Epithelial cell of prostate (primary cell): ENCODE results near the gene PPP1R36.
A peak's percentile ranks its signal among the peaks of the same experiment; 100 is the strongest.
"Not testable (repeated sequence)": the region's sequence is repeated elsewhere in the genome, so short reads cannot be mapped to it uniquely, and the experiment has no call there.

Experiments
- DNase-seq: peaks from one replicate; pipeline ENCODE4 v3.0.0-alpha.2; 2011; ENCODE audit warnings: low read depth, low spot score
- H3K27ac ChIP-seq: fragments of 450-650 bp; 2 replicates; pipeline ENCODE4 v1.5.1; 2017; ENCODE audit warnings: mild to moderate bottlenecking

PPP1R36 gene

DNA sequence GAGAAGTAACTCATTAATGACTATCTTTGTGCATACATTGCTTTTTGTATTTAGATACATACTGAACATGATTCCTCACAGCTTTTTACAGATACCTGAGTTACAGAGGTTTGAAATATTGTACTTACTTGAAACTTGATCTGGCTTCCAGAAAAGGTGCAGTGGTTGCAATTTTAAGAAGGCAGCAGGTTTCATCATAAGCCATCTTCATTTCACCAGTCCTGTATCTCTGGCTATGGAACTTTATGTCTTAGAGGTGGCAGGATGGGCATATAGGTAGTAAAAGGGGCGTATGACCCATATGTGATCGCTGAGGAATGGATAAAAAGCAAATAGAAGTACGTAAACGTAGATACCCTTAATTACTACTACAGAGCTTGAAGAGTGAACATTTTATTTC lies 31.5 kb upstream of the PPP1R36 start:
- no peak overlapping the region for H3K27ac ChIP-seq
- no peak for DNase-seq

DNA sequence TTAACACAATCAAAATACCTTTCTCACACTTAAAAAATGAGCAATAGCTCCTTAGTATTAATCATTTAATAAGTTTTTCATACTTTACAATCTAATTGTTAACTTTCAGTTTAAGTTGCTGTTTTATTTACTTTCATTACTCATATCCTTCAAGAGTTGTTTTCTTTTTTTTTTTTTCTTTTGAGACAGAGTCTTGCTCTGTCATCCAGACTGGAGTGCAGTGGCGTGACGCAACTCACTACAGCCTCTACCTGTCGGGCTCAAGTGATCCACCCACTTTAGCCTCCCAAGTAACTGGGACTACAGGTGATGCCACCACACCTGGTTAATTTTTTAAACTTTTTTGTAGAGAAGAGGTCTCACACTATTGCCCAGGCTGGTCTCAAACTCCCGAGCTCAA lies 29.1 kb upstream of the PPP1R36 start:
- H3K27ac ChIP-seq: peak overlapping the region; percentile 18

GRCh38 chr14:64522591-64523355 lies 27.0 kb upstream of the PPP1R36 start:
- no peak overlapping the region for H3K27ac ChIP-seq
- DNase-seq: no peak

More for the DNA sequence above, 29.1 kb upstream of the PPP1R36 start:
- DNase-seq: no peak

DNA sequence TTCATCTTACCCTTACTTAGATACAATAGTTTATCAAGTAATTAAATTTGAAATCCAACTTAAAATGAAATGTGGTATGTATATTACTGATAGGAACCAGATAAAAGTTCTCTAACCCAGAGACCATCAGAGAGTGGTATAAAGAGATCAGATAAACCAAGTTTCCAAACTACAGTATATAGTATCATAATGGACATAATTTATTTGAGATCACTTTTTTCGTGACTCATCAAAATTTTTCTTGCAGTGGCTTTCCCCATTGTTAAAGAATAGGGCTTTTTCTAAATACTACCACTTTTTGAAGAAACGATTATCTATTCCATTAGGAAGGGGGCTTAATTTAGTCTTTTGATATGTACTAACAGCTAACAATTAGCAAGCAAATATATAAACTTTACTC lies 24.4 kb upstream of the PPP1R36 start:
- no peak for DNase-seq
- H3K27ac ChIP-seq: no peak overlapping the region

DNA sequence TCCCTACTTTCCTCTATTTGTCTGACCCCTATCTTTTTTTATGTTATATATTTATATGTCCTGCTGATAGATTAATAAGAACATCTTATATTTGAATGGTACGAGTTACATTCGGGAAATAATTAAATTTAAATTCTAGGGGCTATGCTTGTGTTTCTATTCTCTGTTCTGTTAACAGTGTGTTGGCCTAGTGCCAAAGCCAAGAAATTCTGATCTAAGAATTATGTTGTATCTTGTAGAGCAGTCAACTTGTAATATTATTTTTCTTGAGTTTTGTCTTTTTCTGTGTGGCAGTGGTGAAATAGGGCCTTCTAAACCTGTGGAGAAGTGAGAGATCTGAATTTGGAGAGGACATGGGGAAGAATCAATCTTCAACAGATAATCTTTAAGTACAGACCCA lies 18.2 kb upstream of the PPP1R36 start:
- DNase-seq: no peak

DNA sequence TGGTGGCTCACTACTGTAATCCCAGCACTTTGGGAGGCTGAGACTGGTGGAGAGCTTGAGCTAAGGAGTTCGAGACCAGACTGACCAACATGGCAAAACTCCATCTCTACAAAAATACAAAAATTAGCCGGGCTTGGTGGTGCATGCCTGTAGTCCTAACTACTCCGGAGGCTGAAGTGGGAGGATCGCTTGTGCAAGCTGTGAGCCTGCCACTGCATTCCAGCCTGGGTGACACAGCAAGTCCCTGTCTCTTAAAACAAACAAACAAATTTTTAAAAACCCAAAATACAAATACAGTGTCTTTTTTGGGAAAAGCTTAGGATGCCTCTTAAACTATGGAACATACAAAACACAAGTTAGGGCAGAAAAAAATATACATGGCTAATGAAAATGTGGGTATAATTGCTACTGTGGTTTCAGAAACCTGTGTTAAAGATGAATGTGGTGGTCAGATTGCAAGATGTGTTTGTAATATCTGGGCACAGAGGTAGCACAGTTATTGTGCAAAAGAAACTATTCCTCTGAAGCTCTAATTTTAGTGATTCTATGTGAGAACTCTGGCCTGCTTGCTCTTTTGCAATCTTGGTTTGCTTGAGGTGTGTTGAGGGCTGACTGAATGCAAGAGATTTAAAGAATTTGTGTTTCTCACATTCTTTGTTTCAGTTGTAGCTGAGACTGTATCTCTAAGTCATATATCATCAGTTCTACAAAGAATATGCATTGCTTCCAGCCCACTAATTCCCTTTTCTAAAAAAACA lies 13.1 kb upstream of the PPP1R36 start:
- no peak overlapping the region for H3K27ac ChIP-seq
- DNase-seq: no peak

More for the DNA sequence above, 18.2 kb upstream of the PPP1R36 start:
- H3K27ac ChIP-seq: no peak overlapping the region

- H3K27ac ChIP-seq: peak within 1 kb of the TSS; percentile 87
- peak; percentile 96 for DNase-seq
Observed at GRCh38 chr14:64540208-64541202, 9.3 kb upstream of the PPP1R36 start, which contains the start of gene HSPA2. Gene HSPA2 (plus strand): TSS chr14:64540741. CDS start chr14:64540850, 109 bp downstream.

DNA sequence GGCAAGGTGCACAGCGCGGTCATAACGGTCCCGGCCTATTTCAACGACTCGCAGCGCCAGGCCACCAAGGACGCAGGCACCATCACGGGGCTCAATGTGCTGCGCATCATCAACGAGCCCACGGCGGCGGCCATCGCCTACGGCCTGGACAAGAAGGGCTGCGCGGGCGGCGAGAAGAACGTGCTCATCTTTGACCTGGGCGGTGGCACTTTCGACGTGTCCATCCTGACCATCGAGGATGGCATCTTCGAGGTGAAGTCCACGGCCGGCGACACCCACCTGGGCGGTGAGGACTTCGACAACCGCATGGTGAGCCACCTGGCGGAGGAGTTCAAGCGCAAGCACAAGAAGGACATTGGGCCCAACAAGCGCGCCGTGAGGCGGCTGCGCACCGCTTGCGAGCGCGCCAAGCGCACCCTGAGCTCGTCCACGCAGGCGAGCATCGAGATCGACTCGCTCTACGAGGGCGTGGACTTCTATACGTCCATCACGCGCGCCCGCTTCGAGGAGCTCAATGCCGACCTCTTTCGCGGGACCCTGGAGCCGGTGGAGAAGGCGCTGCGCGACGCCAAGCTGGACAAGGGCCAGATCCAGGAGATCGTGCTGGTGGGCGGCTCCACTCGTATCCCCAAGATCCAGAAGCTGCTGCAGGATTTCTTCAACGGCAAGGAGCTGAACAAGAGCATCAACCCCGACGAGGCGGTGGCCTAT lies 8.3 kb upstream of the PPP1R36 start:
- no peak overlapping the region for H3K27ac ChIP-seq
- no peak for DNase-seq

DNA sequence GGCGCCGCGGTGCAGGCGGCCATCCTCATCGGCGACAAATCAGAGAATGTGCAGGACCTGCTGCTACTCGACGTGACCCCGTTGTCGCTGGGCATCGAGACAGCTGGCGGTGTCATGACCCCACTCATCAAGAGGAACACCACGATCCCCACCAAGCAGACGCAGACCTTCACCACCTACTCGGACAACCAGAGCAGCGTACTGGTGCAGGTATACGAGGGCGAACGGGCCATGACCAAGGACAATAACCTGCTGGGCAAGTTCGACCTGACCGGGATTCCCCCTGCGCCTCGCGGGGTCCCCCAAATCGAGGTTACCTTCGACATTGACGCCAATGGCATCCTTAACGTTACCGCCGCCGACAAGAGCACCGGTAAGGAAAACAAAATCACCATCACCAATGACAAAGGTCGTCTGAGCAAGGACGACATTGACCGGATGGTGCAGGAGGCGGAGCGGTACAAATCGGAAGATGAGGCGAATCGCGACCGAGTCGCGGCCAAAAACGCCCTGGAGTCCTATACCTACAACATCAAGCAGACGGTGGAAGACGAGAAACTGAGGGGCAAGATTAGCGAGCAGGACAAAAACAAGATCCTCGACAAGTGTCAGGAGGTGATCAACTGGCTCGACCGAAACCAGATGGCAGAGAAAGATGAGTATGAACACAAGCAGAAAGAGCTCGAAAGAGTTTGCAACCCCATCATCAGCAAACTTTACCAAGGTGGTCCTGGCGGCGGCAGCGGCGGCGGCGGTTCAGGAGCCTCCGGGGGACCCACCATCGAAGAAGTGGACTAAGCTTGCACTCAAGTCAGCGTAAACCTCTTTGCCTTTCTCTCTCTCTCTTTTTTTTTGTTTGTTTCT lies 7.6 kb upstream of the PPP1R36 start:
- no peak overlapping the region for H3K27ac ChIP-seq
- no peak for DNase-seq

DNA sequence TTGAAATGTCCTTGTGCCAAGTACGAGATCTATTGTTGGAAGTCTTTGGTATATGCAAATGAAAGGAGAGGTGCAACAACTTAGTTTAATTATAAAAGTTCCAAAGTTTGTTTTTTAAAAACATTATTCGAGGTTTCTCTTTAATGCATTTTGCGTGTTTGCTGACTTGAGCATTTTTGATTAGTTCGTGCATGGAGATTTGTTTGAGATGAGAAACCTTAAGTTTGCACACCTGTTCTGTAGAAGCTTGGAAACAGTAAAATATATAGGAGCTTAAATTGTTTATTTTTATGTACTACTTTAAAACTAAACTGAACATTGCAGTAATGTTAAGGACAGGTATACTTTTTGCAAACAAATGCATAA lies 6.9 kb upstream of the PPP1R36 start:
- no peak overlapping the region for H3K27ac ChIP-seq
- no peak for DNase-seq

- no peak for DNase-seq
- no peak overlapping the region for H3K27ac ChIP-seq
Observed at GRCh38 chr14:64544607-64545312, 5.0 kb upstream of the PPP1R36 start.

GRCh38 chr14:64549016-64549415 lies 745 bp upstream of the PPP1R36 start:
- no peak overlapping the region for H3K27ac ChIP-seq
- DNase-seq: no peak

DNA sequence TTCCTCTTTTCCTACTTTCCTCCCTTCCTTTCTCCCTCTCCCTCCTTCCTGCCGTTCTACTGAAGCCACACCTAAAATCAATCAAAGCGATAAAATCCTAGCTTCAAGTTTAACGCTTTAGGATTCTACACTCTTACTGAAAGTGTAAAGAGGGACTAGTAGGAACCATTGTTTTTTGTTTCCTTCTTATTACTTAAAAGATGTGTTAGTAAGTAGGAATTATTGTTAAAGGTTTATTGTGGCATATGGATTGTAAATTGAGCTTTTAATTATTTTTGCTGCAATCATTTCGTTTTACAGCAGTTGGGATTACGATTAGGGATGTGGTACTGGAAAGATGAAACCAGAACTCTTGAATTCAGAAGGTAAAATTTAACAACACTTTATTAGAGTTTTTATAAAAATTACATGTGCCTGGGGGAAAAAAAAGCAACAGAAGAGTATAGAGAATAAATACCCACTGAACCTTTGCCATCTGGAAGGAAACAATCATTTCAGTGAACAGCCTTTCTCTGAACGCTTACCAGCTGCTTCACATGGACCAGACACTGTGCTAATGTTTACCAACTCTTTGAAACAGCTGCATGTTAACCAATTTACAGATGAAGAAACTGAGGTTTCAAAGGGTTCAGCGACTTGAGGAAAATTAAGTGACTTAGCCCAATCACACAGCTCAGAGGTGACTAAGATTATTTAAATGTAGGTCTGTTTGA lies 1.0 kb downstream of the PPP1R36 start:
- no peak overlapping the region for H3K27ac ChIP-seq
- no peak for DNase-seq

- DNase-seq: no peak
- H3K27ac ChIP-seq: no peak overlapping the region
Observed at GRCh38 chr14:64554556-64554955, 4.8 kb downstream of the PPP1R36 start.

DNA sequence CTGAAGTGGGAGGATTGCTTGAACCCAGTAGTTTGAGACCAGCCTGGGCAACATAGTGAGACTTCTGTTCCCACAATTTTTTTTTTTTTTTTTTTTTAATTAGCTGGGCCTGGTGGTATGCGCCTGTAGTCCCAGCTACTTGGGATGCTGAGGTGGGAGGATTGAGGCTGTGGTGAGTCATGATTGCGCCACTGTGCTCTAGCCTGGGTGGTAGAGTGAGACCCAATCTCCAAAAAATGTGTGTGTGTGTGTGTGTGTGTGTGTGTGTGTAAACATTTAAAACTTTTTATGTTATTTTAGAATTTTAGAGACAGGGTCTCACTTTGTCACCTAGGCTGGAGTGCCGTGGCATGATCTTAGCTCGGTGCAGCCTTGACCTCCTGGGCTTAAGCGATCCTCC lies 6.8 kb downstream of the PPP1R36 start:
- DNase-seq: no peak
- H3K27ac ChIP-seq: no peak overlapping the region

DNA sequence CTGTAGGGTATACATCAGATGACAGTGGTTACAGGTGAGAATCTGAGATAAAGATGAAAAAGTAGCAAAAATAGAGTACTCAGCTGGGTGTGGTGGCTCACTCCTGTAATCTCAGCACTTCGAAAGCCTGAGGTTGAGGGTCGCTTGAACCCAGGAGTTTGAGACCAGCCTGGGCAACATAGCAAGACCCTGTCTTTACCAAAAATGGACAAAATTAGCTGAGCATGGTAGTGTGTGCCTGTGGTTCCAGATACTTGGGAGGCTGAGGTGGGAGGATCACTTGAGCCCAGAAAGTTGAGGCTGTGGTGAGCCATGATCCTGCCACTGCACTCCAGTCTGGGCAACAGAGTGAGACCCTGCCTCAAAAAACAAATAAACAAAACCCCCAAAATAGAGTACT lies 8.5 kb downstream of the PPP1R36 start:
- H3K27ac ChIP-seq, DNase-seq: not testable (repeated sequence)

DNA sequence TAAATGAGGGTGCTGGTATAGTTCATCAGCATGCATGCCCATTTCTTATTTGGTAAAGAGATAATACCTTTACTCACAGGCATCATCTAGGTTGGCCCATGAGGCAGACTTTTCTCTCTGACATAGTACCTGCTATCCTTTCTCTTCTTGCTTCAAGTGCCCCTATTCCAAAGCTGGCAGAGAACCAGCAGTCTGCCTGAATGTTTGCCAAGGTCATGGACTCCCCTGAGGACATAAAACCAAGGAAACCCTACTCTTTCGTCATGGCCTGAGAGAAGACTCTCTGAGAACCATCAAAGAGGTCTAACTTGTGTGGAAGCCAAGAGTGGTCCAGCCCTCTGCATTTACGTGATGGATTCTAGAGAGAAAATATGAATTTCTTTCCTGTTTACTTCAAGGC lies 11.9 kb downstream of the PPP1R36 start:
- DNase-seq: no peak
- no peak overlapping the region for H3K27ac ChIP-seq

GRCh38 chr14:64562436-64562835 lies 12.7 kb downstream of the PPP1R36 start:
- no peak overlapping the region for H3K27ac ChIP-seq
- peak; percentile 12 for DNase-seq
